GM12874 (cell line): ENCODE measurements around the gene SPACA9.

Experiments used
- TF ChIP-seq, protein P1 (sequence below): IDR thresholded peaks from 2 replicates; pipeline ENCODE4 v1.5.1; 2011; ENCODE audit warnings: low read depth, mild to moderate bottlenecking, control low read depth, low read length, moderate library complexity; ENCODE audit not compliant: insufficient read depth

Gene SPACA9

DNA sequence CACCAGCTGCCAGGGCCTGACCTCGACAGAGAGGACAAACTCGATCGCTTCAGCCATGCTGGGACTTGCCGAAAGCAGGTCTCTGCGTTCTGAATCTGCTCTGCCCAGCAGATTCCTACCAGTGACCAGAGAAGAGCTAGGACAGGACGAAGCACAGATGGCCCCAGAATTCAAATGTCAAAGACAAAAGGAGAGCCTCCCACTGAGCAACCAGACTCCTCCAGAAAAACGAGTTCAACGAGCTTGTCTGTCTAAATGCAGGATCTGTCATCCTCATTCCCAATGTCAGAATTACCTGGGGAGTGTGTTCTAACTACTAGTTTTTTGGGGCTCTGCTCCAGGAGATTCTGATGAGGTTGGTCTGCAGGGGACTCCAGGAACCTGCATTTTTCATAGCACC, 14.0 kb upstream of the SPACA9 start:
- TF ChIP-seq, protein P1, sequence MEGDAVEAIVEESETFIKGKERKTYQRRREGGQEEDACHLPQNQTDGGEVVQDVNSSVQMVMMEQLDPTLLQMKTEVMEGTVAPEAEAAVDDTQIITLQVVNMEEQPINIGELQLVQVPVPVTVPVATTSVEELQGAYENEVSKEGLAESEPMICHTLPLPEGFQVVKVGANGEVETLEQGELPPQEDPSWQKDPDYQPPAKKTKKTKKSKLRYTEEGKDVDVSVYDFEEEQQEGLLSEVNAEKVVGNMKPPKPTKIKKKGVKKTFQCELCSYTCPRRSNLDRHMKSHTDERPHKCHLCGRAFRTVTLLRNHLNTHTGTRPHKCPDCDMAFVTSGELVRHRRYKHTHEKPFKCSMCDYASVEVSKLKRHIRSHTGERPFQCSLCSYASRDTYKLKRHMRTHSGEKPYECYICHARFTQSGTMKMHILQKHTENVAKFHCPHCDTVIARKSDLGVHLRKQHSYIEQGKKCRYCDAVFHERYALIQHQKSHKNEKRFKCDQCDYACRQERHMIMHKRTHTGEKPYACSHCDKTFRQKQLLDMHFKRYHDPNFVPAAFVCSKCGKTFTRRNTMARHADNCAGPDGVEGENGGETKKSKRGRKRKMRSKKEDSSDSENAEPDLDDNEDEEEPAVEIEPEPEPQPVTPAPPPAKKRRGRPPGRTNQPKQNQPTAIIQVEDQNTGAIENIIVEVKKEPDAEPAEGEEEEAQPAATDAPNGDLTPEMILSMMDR: no peak

DNA sequence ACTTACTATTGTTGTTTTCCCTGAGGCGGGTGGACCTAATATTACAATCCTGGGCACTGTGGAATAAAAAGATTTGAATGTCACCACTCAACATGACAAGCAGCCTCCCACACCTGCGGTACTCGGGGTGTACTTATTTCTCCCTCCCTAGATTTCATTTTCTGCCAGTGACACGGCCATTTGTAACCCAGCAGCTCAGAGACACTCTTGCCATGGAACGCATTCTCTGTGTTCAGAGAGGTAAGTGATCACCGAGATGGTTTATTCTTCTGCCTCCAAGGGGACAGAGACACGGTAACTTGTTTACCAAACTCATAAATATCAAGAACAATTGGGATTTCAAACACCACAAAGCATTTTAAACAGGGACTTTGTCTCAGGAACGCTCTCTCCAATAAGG, 11.8 kb upstream of the SPACA9 start:
- TF ChIP-seq, protein P1: no peak

DNA sequence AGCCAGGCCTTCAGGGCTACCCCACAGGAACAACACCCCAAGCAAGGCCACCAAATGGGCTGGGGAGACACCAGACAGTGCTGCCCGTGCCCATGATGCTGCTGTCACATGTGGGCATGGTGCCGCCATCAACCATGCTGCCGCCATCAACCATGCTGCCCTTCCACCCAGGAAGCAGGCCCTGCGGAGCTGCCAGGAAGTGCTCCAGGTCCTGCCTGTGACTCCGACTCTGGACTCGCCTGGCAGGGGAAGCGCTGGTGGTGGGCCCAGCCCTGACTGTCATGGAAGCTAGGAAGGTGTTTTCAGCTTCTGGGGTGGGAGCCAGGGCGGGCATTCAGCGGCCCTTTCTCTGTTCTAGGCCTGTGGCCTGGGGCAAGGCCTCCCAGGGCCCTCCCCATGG, 9.4 kb upstream of the SPACA9 start:
- TF ChIP-seq, protein P1: no peak

DNA sequence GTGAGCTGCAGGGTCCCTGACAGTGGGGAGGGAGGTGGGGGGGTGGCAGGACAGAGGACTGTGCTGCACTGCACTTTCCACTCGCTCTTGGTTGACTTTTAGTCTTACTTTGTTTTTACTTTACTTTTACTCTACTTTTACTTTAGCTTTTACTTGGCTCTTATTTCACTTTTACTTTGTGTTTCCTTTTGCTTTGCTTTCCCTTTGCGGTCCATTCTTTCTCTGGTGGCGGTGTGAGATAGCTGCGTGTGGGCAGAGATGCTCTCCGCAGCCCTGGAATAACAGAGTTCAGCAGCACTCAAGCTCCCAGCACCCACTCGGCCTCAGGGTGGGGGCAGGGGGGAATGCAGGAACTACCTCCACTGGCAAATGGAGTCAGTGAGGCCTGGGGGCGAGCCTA, 5.3 kb upstream of the SPACA9 start:
- TF ChIP-seq, protein P1: no peak

DNA sequence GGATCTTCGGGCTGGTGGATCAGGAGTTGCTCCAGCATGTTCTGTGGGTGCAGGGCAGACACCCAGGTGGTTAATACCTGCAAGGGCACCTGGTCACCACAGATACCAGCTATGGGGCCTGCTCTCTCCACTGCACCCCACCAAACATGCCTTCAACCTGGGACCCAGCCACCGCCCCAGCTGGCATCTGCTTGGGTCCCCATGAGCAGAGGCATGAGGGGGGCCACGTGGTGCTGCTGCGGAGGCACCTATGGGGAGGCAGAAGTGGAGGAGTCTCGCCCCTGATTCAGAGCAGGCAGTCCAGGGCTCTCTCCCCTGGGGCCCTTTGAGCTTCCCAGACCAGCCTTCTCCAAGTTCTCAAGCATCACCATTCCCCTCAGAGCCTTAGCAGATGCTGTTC, 3.5 kb upstream of the SPACA9 start:
- TF ChIP-seq, protein P1: no peak

DNA sequence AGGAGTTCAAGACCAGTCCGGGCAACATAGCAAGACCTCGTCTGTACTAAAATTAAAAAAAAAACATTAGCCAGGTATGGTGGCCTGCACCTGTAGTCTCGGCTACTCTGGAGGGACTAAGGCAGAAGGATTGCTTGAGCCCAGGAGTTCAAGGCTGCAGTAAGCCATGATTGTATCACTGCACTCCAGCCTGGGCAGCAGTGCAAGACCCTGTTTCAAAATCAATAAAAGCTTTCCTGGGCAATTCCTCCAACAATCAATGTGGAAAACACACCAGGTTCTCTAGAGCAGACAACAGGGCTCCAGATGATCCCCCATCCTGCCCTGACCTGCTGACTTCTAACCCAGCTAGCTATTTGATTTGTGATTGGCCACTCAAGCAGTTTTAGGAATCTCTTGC, 1.8 kb upstream of the SPACA9 start:
- TF ChIP-seq, protein P1: no peak

DNA sequence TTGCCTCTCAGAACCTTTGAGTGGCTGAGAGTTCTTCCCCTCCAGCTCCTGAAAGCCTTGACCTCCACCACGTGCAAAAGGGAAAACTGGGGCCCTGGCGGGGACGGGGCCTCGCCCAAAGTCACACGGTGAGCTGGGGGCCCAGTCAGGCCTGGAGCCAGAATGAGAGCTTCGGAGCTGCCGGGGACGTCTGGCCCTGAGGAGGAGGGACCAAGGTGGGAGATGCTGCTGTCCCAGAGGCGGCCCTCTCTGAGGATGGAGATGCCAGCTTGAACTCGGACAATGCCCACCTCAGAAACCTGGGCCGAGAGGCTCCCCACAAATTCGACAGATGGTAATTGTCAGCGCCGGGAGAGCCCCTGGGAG, 1.3 kb upstream of the SPACA9 start:
- TF ChIP-seq, protein P1: no peak

DNA sequence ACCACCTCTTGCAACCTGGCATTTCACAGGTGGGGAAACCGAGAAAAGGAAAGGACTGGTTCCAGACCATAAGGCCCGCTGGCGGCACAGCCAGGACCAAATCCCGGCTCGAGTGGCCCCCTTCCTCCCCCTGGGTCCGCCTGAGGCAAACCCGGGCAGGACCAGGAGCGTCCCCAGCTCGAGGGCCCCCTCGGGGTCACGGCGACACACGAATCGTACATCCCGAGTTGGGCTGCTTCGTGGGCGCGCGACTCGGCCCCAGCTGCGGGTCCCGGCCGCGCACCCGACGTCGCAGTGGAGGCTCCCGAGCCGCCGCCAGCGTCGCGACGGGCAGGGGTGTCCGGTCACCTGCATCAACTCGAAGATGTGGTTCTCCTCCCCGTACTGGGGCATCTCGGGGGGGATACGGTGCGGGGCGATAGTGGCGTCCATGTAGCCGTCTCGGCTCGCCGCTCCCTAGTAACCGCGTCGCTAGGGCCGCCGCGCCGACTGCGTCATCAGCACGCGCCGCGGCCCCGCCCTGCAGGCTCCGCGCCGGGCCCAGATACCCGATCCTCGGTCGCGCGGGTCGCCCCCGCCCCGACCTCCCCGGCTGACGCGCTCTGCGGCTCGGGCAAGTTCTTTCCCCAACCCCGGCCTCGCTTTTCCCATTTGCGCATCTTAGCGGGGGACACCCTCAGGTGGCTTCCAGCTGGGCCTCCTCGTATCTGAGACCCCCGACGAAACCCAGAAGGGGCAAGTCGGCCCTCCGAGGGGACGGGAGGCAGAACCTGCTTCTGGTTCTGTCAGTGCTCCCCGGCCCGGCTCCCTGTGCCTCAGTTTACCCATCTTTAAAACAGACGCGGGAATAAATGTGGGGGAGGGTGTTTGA, 639 bp upstream of the SPACA9 start, which contains the start of gene AK8:
Gene AK8 (minus strand): TSS at position 461 of the 871 bp plus-strand sequence. CDS start 29 bp downstream, at position 432.
- TF ChIP-seq, protein P1: no peak
